ENCODE data around the gene ZNF341.

ZNF341 gene

GRCh38 chr20:33825340-33826269 lies 93.8 kb downstream of the ZNF341 start:
- H3K9me3 Mint-ChIP-seq = no peaks in the 10 kb centered on the region
- peak overlapping the region in 1 of 2 donors; percentile 1 for H3K4me3 Mint-ChIP-seq
- peaks cover 14% of the 10 kb centered on the region for H3K36me3 Mint-ChIP-seq (ENCODE audit: insufficient read depth)
- no peak for ATAC-seq (replicated peaks)
- no peak for DNase-seq
- H3K4me1 Mint-ChIP-seq (ENCODE audit: low read depth in 2 of 2) = peaks cover 49 to 68% of the 10 kb centered on the region in 2 donors
- H3K27ac Mint-ChIP-seq = peak overlapping the region in 1 of 2 donors; percentile 56
- H3K27me3 Mint-ChIP-seq = no peaks in the 10 kb centered on the region

GRCh38 chr20:33826270-33826897 lies 94.6 kb downstream of the ZNF341 start:
- no peak for DNase-seq
- ATAC-seq (replicated peaks) = no peak
- Mint-ChIP-seq H3K27me3 (no peaks in the 10 kb centered on the region), H3K27ac (peak overlapping the region; percentile 39 to 56), H3K36me3 (ENCODE audit: insufficient read depth) (peaks cover 17% of the 10 kb centered on the region), H3K4me1 (ENCODE audit: low read depth in 2 of 2) (peaks cover 49 to 68% of the 10 kb centered on the region in 2 donors), H3K4me3 (peak overlapping the region in 1 of 2 donors; percentile 1), H3K9me3 (no peaks in the 10 kb centered on the region)

DNA sequence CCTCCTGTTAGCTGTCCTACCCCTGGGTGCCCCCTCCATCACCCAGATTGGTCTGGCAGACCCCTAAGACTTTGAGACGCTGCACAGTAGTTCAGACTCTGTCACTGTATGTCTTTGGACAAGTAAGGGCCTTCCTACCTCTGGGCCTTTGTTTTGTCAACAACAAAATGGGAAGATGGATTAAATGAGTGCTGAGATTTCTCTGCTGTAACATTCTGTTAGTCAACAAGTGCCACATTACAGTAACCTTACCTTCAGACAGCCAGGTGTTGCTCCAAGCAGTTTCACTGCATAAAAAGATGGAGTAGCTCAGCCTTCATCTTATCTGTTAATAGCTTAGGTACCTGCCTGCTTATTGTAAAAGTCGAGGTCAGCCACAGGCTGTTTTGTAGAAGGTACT lies 95.3 kb downstream of the ZNF341 start:
- peaks cover 50 to 67% of the 10 kb centered on the region in 2 donors for H3K4me1 Mint-ChIP-seq (ENCODE audit: low read depth in 2 of 2)
- H3K4me3 Mint-ChIP-seq = no peak overlapping the region
- no peaks in the 10 kb centered on the region for H3K27me3 Mint-ChIP-seq
- H3K36me3 Mint-ChIP-seq (ENCODE audit: insufficient read depth) = peaks cover 24% of the 10 kb centered on the region
- DNase-seq = no peak
- ATAC-seq (replicated peaks) = no peak
- peak overlapping the region; percentile 24 to 39 for H3K27ac Mint-ChIP-seq
- no peaks in the 10 kb centered on the region for H3K9me3 Mint-ChIP-seq

- H3K4me3 Mint-ChIP-seq = peak overlapping the region in 1 of 2 donors; percentile 14
- no peaks in the 10 kb centered on the region for H3K27me3 Mint-ChIP-seq
- H3K9me3 Mint-ChIP-seq = no peaks in the 10 kb centered on the region
- H3K36me3 Mint-ChIP-seq (ENCODE audit: insufficient read depth) = peaks cover 23% of the 10 kb centered on the region
- peak overlapping the region; percentile 16 to 24 for H3K27ac Mint-ChIP-seq
- H3K4me1 Mint-ChIP-seq (ENCODE audit: low read depth in 2 of 2) = peaks cover 52 to 60% of the 10 kb centered on the region in 2 donors
- no peak for ATAC-seq (replicated peaks)
- no peak for DNase-seq
Measured at GRCh38 chr20:33827634-33828325, 96.0 kb downstream of the ZNF341 start.

- H3K4me3 Mint-ChIP-seq = no peak overlapping the region
- H3K9me3 Mint-ChIP-seq = no peaks in the 10 kb centered on the region
- H3K36me3 Mint-ChIP-seq (ENCODE audit: insufficient read depth) = peaks cover 19% of the 10 kb centered on the region
- peaks cover 55 to 66% of the 10 kb centered on the region in 2 donors for H3K4me1 Mint-ChIP-seq (ENCODE audit: low read depth in 2 of 2)
- DNase-seq (no peak), ATAC-seq (replicated peaks) (no peak)
- H3K27ac Mint-ChIP-seq = peak overlapping the region; percentile 16 to 24
- H3K27me3 Mint-ChIP-seq = no peaks in the 10 kb centered on the region
Measured at GRCh38 chr20:33828326-33828844, 96.6 kb downstream of the ZNF341 start.

- Mint-ChIP-seq H3K27me3 (no peaks in the 10 kb centered on the region), H3K4me3 (no peak overlapping the region), H3K36me3 (ENCODE audit: insufficient read depth) (peaks cover 19% of the 10 kb centered on the region), H3K4me1 (ENCODE audit: low read depth in 2 of 2) (peaks cover 58 to 72% of the 10 kb centered on the region in 2 donors), H3K9me3 (no peaks in the 10 kb centered on the region), H3K27ac (peak overlapping the region; percentile 32 to 57)
- no peak for DNase-seq
- no peak for ATAC-seq (replicated peaks)
Measured at GRCh38 chr20:33828967-33829560, 97.3 kb downstream of the ZNF341 start.

DNA sequence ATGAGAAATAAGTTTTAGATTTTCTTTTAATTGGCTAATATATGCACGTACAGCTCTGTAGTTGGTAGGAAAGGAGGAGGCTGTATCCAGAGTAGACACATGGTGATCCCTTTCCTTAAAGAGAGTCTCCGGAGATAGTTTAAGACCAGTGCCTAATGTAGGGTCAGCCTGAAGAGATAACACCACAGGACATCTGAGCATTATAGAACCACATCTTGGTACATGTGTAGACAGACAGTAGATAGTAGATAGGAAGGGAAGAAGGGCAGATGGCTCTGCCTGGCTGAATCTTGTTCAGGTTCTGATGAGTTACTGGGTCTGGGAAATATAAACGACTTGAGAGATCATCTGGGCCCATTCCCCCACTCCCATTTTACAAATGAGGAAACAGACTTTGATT lies 97.8 kb downstream of the ZNF341 start:
- Mint-ChIP-seq H3K36me3 (ENCODE audit: insufficient read depth) (peaks cover 23% of the 10 kb centered on the region), H3K4me1 (ENCODE audit: low read depth in 2 of 2) (peaks cover 52 to 69% of the 10 kb centered on the region in 2 donors), H3K4me3 (no peak overlapping the region), H3K27me3 (no peaks in the 10 kb centered on the region), H3K9me3 (no peaks in the 10 kb centered on the region), H3K27ac (peak overlapping the region; percentile 32 to 57)
- DNase-seq (no peak), ATAC-seq (replicated peaks) (no peak)

GRCh38 chr20:33830371-33830770 lies 98.6 kb downstream of the ZNF341 start:
- no peak overlapping the region for H3K4me3 Mint-ChIP-seq
- ATAC-seq (replicated peaks) (no peak), DNase-seq (no peak)
- H3K27ac Mint-ChIP-seq = peak overlapping the region; percentile 32 to 57
- H3K4me1 Mint-ChIP-seq (ENCODE audit: low read depth in 2 of 2) = peaks cover 48 to 65% of the 10 kb centered on the region in 2 donors
- no peaks in the 10 kb centered on the region for H3K9me3 Mint-ChIP-seq
- H3K36me3 Mint-ChIP-seq (ENCODE audit: insufficient read depth) = peaks cover 29% of the 10 kb centered on the region
- no peaks in the 10 kb centered on the region for H3K27me3 Mint-ChIP-seq

DNA sequence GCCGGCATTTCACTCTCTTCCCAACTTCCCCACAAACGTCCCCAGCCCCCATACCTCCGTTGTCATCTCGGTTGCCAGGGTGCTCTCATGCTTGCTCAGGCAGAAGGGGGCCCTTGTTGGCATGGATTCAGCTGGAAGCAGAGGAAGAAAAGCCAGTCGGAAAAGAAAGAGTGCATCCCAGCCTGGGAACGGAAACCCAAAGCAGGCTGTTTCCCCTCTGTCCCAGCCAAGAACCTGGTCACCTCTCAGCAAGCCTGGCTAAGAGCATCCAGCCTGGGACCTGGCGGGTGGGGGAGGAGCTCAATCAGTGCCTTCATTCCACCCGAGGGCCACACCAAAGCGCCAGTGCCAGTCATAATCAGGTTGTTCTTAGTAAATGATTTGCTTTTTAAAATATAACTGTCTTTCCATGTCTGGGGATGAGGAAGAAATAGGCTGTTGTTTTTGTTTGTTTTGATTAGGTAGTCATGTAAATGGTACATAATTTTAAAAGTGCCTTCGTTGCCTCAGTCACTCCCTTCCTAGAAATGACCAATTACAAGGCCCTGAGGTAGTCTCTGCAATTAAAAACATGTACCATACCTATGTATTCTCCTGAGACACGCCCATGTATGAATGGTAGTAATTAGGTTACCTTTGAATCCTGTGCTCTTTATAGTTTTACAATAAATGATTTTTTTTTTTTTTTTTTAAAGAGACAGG lies 100.5 kb downstream of the ZNF341 start:
- Mint-ChIP-seq H3K9me3 (no peaks in the 10 kb centered on the region), H3K27me3 (no peaks in the 10 kb centered on the region), H3K4me1 (ENCODE audit: low read depth in 2 of 2) (peaks cover 49 to 67% of the 10 kb centered on the region in 2 donors), H3K4me3 (no peak overlapping the region), H3K36me3 (ENCODE audit: insufficient read depth) (peaks cover 36% of the 10 kb centered on the region), H3K27ac (peak overlapping the region in 1 of 2 donors; percentile 39)
- ATAC-seq (replicated peaks) (no peak), DNase-seq (no peak)

GRCh38 chr20:33833333-33833732 lies 101.5 kb downstream of the ZNF341 start:
- Mint-ChIP-seq H3K27me3 (no peaks in the 10 kb centered on the region), H3K27ac (peak overlapping the region in 1 of 2 donors; percentile 20), H3K4me1 (ENCODE audit: low read depth in 2 of 2) (peaks cover 47 to 68% of the 10 kb centered on the region in 2 donors), H3K9me3 (no peaks in the 10 kb centered on the region), H3K4me3 (no peak overlapping the region), H3K36me3 (ENCODE audit: insufficient read depth) (peaks cover 37% of the 10 kb centered on the region)
- ATAC-seq (replicated peaks) (no peak), DNase-seq (no peak)

- no peak for ATAC-seq (replicated peaks)
- no peak overlapping the region for H3K4me3 Mint-ChIP-seq
- H3K36me3 Mint-ChIP-seq (ENCODE audit: insufficient read depth) = peaks cover 35% of the 10 kb centered on the region
- peaks cover 49 to 63% of the 10 kb centered on the region in 2 donors for H3K4me1 Mint-ChIP-seq (ENCODE audit: low read depth in 2 of 2)
- H3K9me3 Mint-ChIP-seq = no peaks in the 10 kb centered on the region
- no peak for DNase-seq
- peak overlapping the region; percentile 42 to 88 for H3K27ac Mint-ChIP-seq
- no peaks in the 10 kb centered on the region for H3K27me3 Mint-ChIP-seq
Measured at GRCh38 chr20:33835615-33836172, 103.9 kb downstream of the ZNF341 start.

- Mint-ChIP-seq H3K27me3 (no peaks in the 10 kb centered on the region), H3K36me3 (ENCODE audit: insufficient read depth) (peaks cover 34% of the 10 kb centered on the region), H3K4me3 (no peak overlapping the region), H3K4me1 (ENCODE audit: low read depth in 2 of 2) (peaks cover 55 to 69% of the 10 kb centered on the region in 2 donors), H3K9me3 (no peaks in the 10 kb centered on the region), H3K27ac (peak overlapping the region; percentile 42 to 88)
- DNase-seq = no peak
- ATAC-seq (replicated peaks) = no peak
Measured at GRCh38 chr20:33836277-33836676, 104.5 kb downstream of the ZNF341 start.

Measured in effector memory CD8-positive, alpha-beta T cell (primary cell).